ENCODE measurements around the gene RBM47. TPM values are rescaled to one million over a fixed set of nuclear protein-coding genes. Genes with fewer than 3 reads are reported as not detected.

Gene RBM47
- total RNA-seq, 1 donor from 2014 or later = 15.9 TPM

GRCh38 chr4:40502220-40502619 lies 127.4 kb downstream of the RBM47 start:
- DNase-seq (ENCODE audit: low spot score) = peak; percentile 19

DNA sequence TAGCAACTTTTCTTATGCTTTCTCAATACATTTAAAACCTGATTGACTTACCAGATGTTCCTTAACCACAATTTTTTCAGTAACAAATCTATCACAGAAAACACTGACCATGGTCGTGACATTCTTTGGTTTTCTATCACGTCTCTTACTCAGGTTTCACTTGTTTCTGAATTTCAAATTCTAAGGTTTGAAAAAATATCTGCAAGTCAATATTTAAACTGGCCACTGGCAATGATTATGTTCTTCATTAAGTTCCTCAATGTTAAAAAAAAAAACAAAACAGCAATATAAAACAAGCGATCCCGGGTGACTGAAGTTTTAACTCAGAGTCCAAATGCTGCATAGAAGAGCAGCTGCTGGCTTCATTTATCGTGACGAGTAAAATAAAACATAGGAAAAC lies 128.9 kb downstream of the RBM47 start:
- no peak for DNase-seq (ENCODE audit: low spot score)

- DNase-seq (ENCODE audit: low spot score) = no peak
These were observed 136.5 kb downstream of the RBM47 start for GRCh38 chr4:40493160-40493559.

- no peak for DNase-seq (ENCODE audit: low spot score)
These were observed 137.0 kb downstream of the RBM47 start for GRCh38 chr4:40492691-40493090.

DNA sequence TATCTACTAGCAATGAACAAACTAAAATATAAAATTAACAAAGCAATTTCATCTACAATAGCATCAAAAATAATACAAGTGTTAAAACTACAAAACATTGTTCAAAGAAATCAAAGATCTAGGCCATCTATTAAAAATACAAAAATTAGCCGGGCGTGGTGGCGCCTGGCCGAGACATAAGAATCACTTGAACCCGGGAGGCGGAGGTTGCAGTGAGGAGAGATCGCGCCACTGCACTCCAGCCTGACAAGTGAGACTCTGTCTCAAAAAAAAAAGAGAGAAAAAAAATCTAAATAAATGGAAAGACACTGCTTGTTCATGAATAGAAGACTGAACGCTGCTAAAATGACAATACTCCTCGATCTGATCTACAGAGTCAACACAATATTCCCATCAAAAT lies 139.2 kb downstream of the RBM47 start:
- no peak for DNase-seq (ENCODE audit: low spot score)

DNA sequence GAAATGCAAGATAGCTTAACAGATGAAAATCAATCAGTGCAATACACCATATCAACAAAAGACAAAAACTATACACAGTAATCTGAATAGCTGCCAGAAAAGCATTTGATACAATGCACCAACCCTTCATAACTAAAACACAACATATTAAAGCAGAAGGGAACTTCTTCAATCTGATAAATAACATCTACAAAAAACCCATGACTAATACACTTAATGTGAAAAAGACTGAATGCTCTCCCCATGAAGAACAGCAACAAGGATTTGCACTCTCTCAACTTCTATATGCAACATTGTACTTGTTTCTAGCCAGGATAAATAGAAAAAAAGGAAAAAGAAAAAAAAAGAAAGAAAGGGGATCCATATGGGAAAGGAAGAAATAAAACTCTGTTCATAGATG lies 139.7 kb downstream of the RBM47 start:
- DNase-seq (ENCODE audit: low spot score) = no peak

DNA sequence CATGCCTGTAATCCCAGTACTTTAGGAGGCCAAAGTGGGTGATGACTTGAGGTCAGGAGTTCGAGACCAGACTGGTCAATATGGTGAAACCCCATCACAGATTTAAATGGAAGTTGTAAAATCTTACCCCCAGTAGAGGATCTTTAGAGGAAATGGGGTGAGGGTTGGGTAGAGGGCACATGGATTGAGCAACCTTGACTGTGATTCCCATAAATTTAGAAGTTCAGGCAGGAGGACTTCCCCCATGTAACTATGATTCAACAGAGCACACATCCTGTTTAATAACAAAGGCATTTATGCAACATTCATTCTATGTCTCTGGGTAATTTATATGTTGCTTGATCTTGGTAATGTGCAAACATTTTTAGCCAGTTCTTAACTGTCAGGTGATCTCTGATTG lies 143.1 kb downstream of the RBM47 start:
- no peak for DNase-seq (ENCODE audit: low spot score)

GRCh38 chr4:40484346-40485090 lies 145.1 kb downstream of the RBM47 start:
- DNase-seq (ENCODE audit: low spot score) = no peak

GRCh38 chr4:40482985-40483647 lies 146.5 kb downstream of the RBM47 start:
- DNase-seq (ENCODE audit: low spot score) = no peak

DNA sequence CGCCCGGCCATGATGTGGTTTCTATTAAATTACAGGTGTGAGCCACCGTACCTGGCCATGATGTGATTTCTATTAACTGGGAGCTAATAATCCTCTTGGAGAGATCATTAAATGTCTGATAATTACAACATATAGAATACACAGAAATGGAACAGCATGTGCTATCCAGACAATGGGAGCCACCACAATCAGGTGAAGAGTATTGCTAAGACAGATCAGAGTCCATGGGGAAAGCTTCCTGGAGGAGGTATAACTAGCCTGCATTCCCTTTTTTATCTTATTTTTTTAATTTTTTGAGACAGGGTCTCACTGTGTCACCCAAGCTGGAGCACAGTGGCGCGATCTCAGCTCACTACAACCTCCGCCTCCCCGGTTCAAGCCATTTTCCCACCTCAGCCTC lies 147.7 kb downstream of the RBM47 start:
- no peak for DNase-seq (ENCODE audit: low spot score)

- DNase-seq (ENCODE audit: low spot score) = no peak
These were observed 149.4 kb downstream of the RBM47 start for GRCh38 chr4:40480291-40480690.

DNA sequence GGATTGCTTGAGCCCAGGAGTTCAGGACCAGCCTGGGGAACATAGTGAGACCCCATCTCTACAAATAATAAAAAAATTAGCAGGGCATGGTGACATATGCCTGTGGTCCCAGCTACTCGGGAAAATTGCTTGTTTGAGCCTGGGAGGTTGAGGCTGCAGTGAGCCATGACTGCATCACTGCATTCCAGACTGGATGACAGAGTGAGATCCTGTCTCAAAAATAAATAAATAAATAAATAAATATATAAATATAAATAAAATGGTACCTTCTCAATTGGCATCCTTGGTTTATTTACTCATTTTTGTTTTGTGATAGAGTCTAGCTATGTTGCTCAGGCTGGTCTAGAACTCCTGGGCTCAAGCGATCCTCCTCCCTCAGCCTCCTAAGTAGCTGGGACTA lies 150.3 kb downstream of the RBM47 start:
- DNase-seq (ENCODE audit: low spot score) = no peak

GRCh38 chr4:40475609-40476008 lies 154.1 kb downstream of the RBM47 start:
- DNase-seq (ENCODE audit: low spot score) = no peak

GRCh38 chr4:40473578-40474388 lies 155.9 kb downstream of the RBM47 start:
- no peak for DNase-seq (ENCODE audit: low spot score)

- DNase-seq (ENCODE audit: low spot score) = no peak
These were observed 157.7 kb downstream of the RBM47 start for GRCh38 chr4:40471923-40472322.

- no peak for DNase-seq (ENCODE audit: low spot score)
These were observed 162.9 kb downstream of the RBM47 start for GRCh38 chr4:40466789-40467188.

DNA sequence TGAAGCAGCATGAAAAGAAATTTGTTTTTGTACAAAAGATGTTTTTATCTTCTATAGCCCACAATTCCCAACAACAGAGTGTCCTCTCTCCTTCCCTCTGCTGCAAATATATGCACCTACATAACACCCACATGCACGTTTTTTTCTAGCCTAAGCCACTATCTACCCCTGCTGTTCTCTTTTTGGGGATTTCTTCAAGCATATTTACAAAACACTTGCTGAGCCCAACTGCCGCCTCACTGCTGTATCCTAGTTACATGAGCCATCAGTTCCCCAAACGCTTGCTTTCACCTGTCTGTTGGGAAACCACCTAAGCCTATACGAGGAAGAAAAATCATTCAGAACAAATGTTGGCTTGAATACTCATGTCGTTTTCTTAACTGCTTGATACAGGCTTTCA lies 167.3 kb downstream of the RBM47 start:
- DNase-seq (ENCODE audit: low spot score) = no peak

GRCh38 chr4:40461879-40462278 lies 167.8 kb downstream of the RBM47 start:
- DNase-seq (ENCODE audit: low spot score) = no peak

- DNase-seq (ENCODE audit: low spot score) = no peak
These were observed 168.6 kb downstream of the RBM47 start for GRCh38 chr4:40461062-40461461.

DNA sequence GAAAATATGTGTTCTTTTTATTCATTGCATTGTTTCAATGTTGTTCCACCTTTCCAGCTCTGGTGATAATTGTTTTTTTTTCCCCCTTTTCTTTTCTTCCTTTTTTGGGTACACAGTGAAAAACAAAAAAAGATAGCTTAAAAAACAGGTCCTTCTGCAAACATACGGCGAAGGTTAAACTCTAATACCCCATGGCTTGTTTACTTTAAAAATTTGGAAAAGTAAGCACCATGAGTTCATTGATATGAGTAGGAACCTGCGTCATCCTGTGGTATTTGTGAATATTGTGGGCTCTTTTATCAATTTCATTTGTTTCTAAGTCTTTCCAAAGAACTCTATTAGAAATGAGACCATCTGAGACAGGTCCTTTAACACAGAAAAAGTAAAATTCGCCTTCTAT lies 171.0 kb downstream of the RBM47 start:
- no peak for DNase-seq (ENCODE audit: low spot score)

GRCh38 chr4:40458109-40458508 lies 171.6 kb downstream of the RBM47 start:
- no peak for DNase-seq (ENCODE audit: low spot score)

- DNase-seq (ENCODE audit: low spot score) = no peak
These were observed 174.2 kb downstream of the RBM47 start for GRCh38 chr4:40455340-40455902.

All from umbilical cord (tissue), 2 donors.